ENCODE measurements around the gene GALNT18.

Gene GALNT18

GRCh38 chr11:11313426-11313825 is 308.4 kb downstream of the GALNT18 start:
- DNase-seq (ENCODE audit: low spot score) = no peak
- TF ChIP-seq, protein P1, sequence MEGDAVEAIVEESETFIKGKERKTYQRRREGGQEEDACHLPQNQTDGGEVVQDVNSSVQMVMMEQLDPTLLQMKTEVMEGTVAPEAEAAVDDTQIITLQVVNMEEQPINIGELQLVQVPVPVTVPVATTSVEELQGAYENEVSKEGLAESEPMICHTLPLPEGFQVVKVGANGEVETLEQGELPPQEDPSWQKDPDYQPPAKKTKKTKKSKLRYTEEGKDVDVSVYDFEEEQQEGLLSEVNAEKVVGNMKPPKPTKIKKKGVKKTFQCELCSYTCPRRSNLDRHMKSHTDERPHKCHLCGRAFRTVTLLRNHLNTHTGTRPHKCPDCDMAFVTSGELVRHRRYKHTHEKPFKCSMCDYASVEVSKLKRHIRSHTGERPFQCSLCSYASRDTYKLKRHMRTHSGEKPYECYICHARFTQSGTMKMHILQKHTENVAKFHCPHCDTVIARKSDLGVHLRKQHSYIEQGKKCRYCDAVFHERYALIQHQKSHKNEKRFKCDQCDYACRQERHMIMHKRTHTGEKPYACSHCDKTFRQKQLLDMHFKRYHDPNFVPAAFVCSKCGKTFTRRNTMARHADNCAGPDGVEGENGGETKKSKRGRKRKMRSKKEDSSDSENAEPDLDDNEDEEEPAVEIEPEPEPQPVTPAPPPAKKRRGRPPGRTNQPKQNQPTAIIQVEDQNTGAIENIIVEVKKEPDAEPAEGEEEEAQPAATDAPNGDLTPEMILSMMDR (IDR thresholded peaks at IDR 0.05; ENCODE audit: extremely low read depth, missing control alignments) = no peak

DNA sequence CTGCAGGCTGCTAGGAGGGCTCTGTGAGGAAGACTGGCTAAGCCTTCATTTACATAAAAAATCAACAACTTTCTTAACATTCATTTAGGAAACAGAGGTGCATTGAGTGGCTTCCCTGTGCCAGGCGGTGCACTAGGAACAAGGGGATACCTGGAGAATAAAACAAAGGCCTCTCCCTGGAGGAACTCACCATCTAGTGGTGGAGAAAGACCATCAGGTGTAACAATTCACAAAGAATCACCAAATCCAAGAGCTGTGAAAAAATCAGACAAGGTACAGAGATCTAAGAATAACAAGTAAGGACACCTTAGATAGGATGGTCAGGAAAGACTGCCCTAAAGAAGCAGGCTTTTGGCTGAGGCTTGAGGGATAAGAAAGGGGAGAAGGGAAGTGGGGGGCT is 309.1 kb downstream of the GALNT18 start:
- DNase-seq (ENCODE audit: low spot score) = no peak
- TF ChIP-seq, protein P1 (IDR thresholded peaks at IDR 0.05; ENCODE audit: extremely low read depth, missing control alignments) = no peak

- DNase-seq (ENCODE audit: low spot score) = no peak
- TF ChIP-seq, protein P1 (IDR thresholded peaks at IDR 0.05; ENCODE audit: extremely low read depth, missing control alignments) = no peak
Measured at GRCh38 chr11:11311169-11311568, 310.6 kb downstream of the GALNT18 start.

- TF ChIP-seq, protein P1 (IDR thresholded peaks at IDR 0.05; ENCODE audit: extremely low read depth, missing control alignments) = no peak
- no peak for DNase-seq (ENCODE audit: low spot score)
Measured at GRCh38 chr11:11309906-11310305, 311.9 kb downstream of the GALNT18 start.

- TF ChIP-seq, protein P1 (IDR thresholded peaks at IDR 0.05; ENCODE audit: extremely low read depth, missing control alignments) = no peak
- no peak for DNase-seq (ENCODE audit: low spot score)
Measured at GRCh38 chr11:11308249-11308648, 313.6 kb downstream of the GALNT18 start.

- TF ChIP-seq, protein P1 (IDR thresholded peaks at IDR 0.05; ENCODE audit: extremely low read depth, missing control alignments) = no peak
- DNase-seq (ENCODE audit: low spot score) = no peak
Measured at GRCh38 chr11:11306855-11307254, 314.9 kb downstream of the GALNT18 start.

DNA sequence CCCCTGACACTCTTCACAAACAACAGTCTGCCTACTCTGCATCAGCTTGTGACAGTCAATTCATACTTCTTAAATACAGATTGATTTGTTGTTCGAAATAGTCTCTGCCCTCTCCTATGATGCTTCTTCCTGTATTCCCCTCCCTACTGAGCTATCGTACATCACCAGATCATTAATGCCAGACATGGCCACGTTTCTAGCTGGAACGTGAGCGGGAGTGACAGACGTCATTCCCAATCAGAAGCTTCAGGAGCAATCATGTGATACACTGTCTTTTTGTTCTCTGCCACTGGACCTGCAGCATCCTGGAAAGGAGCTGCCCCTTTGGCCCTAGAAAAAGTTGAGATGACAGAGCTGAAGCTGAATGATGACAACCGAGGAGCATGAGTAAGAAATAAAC is 317.3 kb downstream of the GALNT18 start:
- DNase-seq (ENCODE audit: low spot score) = no peak
- TF ChIP-seq, protein P1 (IDR thresholded peaks at IDR 0.05; ENCODE audit: extremely low read depth, missing control alignments) = no peak
